Upper lobe of right lung (tissue), 1 donor: ENCODE results near the gene GMDS. TPM values are rescaled to one million over a fixed set of nuclear protein-coding genes. Genes with fewer than 3 reads are reported as not detected.
A peak's percentile ranks its signal among the peaks of the same experiment; 100 is the strongest.

Experiments
- ATAC-seq: fragments of 200-7000 bp; cut with Tn5 transposase; one replicate; pipeline ENCODE4 v1.9.1; 2020; ENCODE audit warnings: mild to moderate bottlenecking, moderate library complexity
- DNase-seq: peaks from one replicate; pipeline ENCODE4 v3.0.0-alpha.2; 2020
- H3K27ac ChIP-seq: fragments of 200-600 bp; one replicate; pipeline ENCODE4 v1.8.0; 2022
- H3K27me3 ChIP-seq: fragments of 200-600 bp; one replicate; pipeline ENCODE4 v1.8.0; 2022; ENCODE audit warnings: mild to moderate bottlenecking
- H3K36me3 ChIP-seq: fragments of 200-600 bp; one replicate; pipeline ENCODE4 v1.8.0; 2022
- H3K4me1 ChIP-seq: fragments of 200-600 bp; one replicate; pipeline ENCODE4 v1.8.0; 2022
- H3K4me3 ChIP-seq: fragments of 200-600 bp; one replicate; pipeline ENCODE4 v1.8.0; 2022; ENCODE audit warnings: mild to moderate bottlenecking
- H3K9me3 ChIP-seq: fragments of 200-600 bp; one replicate; pipeline ENCODE4 v1.8.0; 2022
- intact Hi-C: fragments of 100-400 bp; cut with DNase I; formaldehyde crosslinking; loops from one replicate; pipeline ENCODE4 v1.11.0; 2022
- total RNA-seq: library from RNA; stranded (reverse); fragmentation: NEBNext Ultra II Directional; extraction: Animal tissue kit (Norgen Biotek cat#: 25700); gene quantifications from one replicate; pipeline ENCODE4 v1.2.1, GENCODE V29; 2021
- TF ChIP-seq, protein P1 (sequence below): fragments of 200-600 bp; IDR thresholded peaks from one replicate; pipeline ENCODE4 v1.8.0; 2022; ENCODE audit warnings: antibody characterized with exemption
- donor health status: DM: no; HTN: yes; CAD: no; lungs with severe emphysema.

GMDS gene
- total RNA-seq, 1 donor from 2014 or later, result 12.2 TPM

DNA sequence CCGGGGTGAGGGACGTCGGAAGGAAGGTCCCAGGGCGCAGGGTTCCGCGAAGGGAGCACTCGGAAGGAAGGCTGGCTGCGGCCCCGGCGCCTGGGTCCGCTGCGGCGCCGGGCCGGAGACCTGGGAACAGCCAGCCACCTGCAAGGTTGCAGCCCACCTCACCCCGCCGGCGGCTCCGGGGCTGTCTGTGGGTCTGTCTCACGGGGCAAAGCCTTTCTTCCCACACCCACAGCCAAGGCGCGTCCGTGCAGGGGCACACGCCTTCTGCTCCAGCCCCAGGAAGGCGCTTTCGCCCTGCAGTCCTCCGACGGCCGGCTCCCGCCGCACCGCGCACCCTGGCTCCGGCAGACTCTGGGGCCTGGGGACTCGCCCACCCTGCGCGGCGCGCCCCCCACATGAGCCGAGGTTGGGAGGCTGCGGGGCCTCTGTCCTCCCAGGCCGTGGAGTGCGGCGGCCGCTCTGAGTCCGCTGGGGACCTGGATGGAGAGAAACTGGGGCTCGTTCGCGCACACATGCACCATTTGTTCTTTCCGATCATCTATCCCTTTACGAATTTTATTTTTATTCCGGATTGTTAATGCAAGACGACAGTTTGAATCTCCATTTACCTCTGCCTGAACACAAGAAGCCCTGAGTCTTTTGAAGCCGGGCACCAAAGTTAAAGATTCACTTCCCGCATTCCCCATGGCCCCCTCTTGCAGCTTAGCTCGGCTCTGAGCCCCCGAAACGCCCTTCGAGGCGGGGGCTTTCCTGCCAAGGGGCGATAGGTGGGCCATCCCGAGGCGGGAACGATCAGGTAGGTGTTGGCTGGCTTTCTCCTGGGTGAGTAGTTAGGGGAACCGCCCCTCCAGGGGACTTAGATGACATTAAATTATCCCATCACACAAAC lies 640.2 kb downstream of the GMDS start:
- Histone ChIP-seq H3K27ac (no peak overlapping the region), H3K9me3 (no peaks in the 10 kb centered on the region), H3K36me3 (no peaks in the 10 kb centered on the region), H3K4me3 (peak overlapping the region; percentile 42), H3K4me1 (peaks cover 16% of the 10 kb centered on the region), H3K27me3 (peaks cover 89% of the 10 kb centered on the region)
- peak; percentile 1 for ATAC-seq
- DNase-seq, result no peak
- intact Hi-C loops, result loop anchor here (10.0 kb wide), 2 partner anchors 590 to 750 kb away; no protein-coding TSS in a partner anchor
- TF ChIP-seq, protein P1, sequence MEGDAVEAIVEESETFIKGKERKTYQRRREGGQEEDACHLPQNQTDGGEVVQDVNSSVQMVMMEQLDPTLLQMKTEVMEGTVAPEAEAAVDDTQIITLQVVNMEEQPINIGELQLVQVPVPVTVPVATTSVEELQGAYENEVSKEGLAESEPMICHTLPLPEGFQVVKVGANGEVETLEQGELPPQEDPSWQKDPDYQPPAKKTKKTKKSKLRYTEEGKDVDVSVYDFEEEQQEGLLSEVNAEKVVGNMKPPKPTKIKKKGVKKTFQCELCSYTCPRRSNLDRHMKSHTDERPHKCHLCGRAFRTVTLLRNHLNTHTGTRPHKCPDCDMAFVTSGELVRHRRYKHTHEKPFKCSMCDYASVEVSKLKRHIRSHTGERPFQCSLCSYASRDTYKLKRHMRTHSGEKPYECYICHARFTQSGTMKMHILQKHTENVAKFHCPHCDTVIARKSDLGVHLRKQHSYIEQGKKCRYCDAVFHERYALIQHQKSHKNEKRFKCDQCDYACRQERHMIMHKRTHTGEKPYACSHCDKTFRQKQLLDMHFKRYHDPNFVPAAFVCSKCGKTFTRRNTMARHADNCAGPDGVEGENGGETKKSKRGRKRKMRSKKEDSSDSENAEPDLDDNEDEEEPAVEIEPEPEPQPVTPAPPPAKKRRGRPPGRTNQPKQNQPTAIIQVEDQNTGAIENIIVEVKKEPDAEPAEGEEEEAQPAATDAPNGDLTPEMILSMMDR, result no peak

DNA sequence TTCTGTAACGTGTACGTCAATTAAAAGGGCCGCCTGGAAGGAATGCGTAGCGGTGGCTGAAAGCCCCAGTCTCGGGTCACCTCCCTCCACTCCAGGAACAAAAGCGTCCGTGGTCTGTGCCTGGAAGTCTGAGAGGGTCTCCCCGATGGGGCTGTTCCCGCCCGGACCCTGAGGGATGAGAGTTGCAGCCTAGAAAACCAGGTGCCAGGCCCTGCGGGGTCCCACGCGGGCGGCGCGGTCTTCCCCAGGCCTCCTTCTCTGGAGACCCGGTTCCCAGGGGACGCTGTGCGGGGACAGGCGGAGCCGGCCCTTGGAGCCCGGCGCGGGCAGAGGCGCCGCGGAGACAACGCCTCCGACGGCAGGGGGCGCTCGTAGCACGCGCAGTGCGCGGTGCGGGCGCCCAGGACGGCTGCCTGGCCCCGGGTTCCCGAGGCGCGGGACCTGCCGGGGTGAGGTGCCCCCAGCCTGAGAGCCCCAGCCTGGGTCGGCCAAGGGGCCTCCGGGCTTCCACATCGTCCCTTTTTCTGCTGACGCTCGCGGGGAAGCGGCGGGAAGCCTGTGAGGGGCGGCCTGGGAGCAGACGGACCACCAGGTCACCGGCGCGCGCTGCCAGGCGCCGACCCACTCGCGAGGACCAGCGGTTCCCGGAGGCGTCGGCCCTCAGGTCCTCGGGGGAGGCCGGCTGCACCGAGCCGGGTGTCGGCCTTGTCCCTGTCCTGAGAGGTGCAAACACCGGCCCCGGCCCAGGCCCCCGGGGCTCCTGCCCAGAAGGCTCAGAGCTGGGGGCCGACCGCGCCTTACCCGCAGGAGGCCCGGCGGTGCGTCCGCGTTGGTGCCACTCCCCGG lies 641.0 kb downstream of the GMDS start:
- Histone ChIP-seq H3K36me3 (no peaks in the 10 kb centered on the region), H3K4me3 (peak overlapping the region; percentile 42), H3K27me3 (peaks cover 98% of the 10 kb centered on the region), H3K9me3 (no peaks in the 10 kb centered on the region), H3K4me1 (peaks cover 16% of the 10 kb centered on the region), H3K27ac (no peak overlapping the region)
- TF ChIP-seq, protein P1, result peak; percentile 95
- ATAC-seq (peak; percentile 94), DNase-seq (peak; percentile 84)
- intact Hi-C loops, result loop anchor here (5.0 to 10.0 kb wide), 3 partner anchors 503 to 750 kb away; no protein-coding TSS in a partner anchor

DNA sequence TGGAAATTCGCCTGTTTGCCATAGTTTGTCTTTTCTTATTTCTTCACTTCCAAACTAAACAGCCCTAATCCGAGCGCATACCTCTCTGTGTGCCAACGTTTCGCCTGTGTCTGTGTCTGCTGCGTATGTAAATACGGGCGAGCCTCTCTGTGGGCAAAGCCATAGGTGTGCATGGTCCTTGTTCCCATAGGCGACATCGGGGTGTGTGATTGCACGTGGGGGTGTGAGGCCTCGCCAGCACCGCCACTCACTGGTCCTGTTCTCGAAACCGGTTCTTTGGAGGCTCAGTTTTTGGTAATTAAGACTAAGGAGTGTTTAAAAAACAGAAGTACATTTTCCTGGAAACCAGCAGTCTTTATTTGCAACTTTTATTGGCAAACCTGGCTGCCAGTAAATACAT lies 641.7 kb downstream of the GMDS start:
- Histone ChIP-seq H3K27ac (no peak overlapping the region), H3K36me3 (no peaks in the 10 kb centered on the region), H3K4me3 (no peak overlapping the region), H3K4me1 (peaks cover 16% of the 10 kb centered on the region), H3K9me3 (no peaks in the 10 kb centered on the region), H3K27me3 (peaks cover 98% of the 10 kb centered on the region)
- intact Hi-C loops, result loop anchor here (5.0 to 10.0 kb wide), 3 partner anchors 504 to 751 kb away; no protein-coding TSS in a partner anchor
- TF ChIP-seq, protein P1, result no peak
- no peak for ATAC-seq
- no peak for DNase-seq

DNA sequence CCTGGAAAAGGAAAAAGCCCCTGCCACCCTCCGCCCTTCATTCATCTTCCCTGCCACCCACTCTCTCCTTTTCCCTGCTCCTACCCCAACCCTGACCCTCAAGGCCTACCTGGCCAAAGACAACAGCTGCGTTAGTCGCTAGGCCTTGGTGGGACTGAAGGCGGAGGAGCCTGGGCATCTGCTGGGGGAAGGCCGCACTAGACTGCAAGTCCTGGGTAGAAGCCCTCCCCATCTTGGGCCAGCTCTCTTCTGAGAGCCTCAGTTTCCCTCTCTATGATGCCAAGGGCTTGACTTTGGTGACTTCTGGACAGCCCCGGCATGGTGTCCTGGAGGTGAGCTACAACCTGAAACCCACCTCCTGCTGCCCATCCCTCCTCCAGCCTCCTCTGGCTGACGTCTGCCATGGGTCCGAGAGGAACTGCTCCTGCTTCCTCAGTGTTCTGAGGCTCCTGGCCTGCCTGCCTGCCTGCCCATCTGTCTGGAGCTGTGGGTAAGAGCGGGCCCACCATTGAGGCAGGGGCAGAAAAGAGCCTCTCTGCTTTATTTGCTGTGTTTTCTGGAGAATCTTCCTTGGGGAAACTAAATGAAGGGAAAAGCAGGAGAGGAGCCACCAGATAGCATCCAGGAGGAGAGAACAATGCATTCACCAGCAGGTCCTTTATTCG lies 643.2 kb downstream of the GMDS start:
- H3K36me3 ChIP-seq, result no peaks in the 10 kb centered on the region
- ATAC-seq (no peak), DNase-seq (no peak)
- no peak overlapping the region for H3K4me3 ChIP-seq
- peaks cover 90% of the 10 kb centered on the region for H3K27me3 ChIP-seq
- H3K27ac ChIP-seq, result no peak overlapping the region
- no peaks in the 10 kb centered on the region for H3K9me3 ChIP-seq
- peaks cover 16% of the 10 kb centered on the region for H3K4me1 ChIP-seq
- TF ChIP-seq, protein P1, result no peak
- intact Hi-C loops, result loop anchor here (5.0 to 10.0 kb wide), 3 partner anchors 505 to 753 kb away; no protein-coding TSS in a partner anchor
